D721Med (cell line): Measurements from ENCODE around the gene GBP5.
"Not testable (repeated sequence)": the region's sequence is repeated elsewhere in the genome, so short reads cannot be mapped to it uniquely, and the experiment has no call there.

Source experiments
- DNase-seq: peaks from one replicate; pipeline ENCODE4 v3.0.0; 2011; ENCODE audit warnings: low spot score; ENCODE audit not compliant: insufficient read length
- FAIRE-seq: peaks from 2 replicates; lab custom pipeline; 2011; peaks lifted over from hg19 to GRCh38; lab: Jason Lieb, UNC
- TF ChIP-seq, protein P1 (sequence below): IDR thresholded peaks from 2 replicates; pipeline ENCODE4 v1.5.1; 2012; ENCODE audit warnings: mild to moderate bottlenecking, control low read depth; ENCODE audit not compliant: insufficient read depth; ENCODE audit errors: missing control alignments

Gene GBP5

DNA sequence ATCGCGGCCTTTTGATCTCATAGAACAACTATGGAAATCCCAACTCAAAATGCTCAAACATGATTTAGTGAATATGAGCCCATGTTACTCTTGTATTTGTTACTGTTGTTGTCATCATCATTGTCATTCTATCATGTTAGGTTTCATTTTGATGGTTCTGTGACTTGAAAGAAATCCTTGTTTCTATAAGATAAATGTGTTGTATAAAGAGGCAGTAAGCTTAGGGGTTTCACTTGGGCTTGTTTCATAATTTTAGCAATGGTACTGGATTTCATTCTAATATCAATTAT lies 15.3 kb upstream of the GBP5 start:
- TF ChIP-seq, protein P1, sequence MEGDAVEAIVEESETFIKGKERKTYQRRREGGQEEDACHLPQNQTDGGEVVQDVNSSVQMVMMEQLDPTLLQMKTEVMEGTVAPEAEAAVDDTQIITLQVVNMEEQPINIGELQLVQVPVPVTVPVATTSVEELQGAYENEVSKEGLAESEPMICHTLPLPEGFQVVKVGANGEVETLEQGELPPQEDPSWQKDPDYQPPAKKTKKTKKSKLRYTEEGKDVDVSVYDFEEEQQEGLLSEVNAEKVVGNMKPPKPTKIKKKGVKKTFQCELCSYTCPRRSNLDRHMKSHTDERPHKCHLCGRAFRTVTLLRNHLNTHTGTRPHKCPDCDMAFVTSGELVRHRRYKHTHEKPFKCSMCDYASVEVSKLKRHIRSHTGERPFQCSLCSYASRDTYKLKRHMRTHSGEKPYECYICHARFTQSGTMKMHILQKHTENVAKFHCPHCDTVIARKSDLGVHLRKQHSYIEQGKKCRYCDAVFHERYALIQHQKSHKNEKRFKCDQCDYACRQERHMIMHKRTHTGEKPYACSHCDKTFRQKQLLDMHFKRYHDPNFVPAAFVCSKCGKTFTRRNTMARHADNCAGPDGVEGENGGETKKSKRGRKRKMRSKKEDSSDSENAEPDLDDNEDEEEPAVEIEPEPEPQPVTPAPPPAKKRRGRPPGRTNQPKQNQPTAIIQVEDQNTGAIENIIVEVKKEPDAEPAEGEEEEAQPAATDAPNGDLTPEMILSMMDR: no peak
- FAIRE-seq (no peak), DNase-seq (no peak)

DNA sequence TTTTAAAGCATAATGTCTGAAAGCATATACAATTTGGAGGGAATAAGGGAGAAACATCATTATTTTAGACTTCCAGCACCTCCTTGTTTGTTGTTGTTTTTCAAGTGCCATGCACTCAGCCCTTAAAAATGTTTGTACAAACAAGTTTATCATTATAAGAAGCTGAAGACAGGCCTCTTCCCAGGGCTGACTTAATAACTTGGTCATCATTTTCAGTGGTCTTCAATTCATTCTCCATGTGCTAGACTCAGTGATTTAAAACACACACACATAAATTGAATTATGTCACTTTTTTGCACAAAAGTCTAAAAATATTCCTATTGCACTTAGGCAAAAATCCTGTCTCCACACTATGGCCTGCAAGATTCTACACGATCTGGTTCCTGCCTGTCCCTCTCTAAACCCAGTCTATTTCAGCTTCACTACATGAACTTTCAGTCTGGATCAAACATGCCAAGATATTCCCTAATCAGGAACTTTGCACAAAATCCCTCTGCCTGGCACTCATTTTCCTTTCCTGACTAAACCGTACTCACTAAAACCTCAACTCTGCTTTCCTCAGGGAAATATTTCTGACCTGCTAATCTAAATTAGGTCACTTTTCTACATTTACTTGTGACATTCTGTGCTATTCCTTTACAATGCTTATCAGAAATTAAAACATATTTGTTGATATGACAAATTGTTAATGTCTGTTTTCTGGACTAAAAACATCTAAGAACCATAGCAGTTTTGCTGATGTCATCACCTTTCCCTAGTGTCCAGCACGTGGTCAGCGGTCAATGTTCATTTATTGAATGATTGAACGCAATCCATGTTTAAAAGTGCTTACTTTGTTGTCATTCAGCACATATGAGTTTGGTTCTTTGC lies 14.8 kb upstream of the GBP5 start:
- no peak for FAIRE-seq
- no peak for DNase-seq
- TF ChIP-seq, protein P1: no peak

DNA sequence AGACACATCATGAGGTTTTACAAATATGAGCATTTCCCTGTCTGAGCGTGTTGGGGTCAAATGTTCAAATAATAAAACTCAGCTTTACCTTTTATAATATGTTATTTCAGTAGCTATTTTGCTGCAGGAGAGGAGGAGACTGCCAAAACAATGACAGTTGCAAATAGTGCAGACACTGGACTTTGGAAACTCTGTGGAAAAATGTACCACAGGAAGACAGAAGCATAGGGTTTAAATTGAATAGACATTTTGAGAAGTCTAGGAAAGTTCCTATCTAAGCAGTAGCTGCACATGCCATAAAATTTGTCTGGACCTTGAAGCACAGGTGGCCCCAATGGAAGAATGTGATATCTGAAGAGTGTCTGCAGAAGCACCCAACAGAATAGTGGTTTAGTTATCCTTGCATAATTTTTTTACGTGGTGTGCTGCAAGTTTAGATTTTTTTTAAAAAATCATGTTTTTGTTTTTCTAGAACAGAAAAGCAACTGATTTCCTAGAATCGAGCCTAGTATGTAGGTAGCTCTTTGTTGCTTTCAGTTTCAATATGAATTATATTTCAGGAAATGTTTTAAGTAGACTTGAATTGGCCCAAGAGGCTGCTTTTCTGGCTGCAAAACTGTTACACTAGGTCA lies 14.0 kb upstream of the GBP5 start:
- DNase-seq: no peak
- TF ChIP-seq, protein P1: no peak
- no peak for FAIRE-seq

DNA sequence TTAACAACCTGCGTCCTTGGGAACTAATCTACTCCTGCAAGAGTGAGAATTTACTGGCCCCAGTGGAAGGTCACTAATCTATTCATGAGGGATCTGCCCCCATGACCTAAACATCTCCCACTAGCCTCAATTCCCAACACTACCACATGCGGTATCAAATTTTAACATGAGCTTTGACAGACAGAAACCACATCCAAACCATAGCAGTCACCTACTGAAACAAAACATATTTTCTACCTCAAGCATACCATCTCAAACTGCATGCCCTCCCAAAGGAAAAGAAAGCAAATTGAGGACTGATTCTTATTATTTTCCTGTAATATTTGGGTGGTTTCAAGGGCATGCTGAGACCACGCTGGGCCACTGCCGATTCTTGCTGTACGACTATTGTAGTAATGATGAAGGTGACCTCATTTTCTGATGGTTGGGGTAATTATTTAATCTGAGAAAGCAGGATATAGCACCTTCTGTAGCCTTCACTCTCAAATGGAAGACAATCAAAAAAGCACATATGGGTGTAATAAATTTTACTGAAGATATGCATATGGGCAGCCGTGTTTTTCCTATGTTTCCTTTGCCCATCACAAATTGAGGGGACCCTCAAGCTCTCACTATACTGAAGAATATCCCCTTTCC lies 13.2 kb upstream of the GBP5 start:
- DNase-seq: no peak
- FAIRE-seq: no peak
- TF ChIP-seq, protein P1: no peak

DNA sequence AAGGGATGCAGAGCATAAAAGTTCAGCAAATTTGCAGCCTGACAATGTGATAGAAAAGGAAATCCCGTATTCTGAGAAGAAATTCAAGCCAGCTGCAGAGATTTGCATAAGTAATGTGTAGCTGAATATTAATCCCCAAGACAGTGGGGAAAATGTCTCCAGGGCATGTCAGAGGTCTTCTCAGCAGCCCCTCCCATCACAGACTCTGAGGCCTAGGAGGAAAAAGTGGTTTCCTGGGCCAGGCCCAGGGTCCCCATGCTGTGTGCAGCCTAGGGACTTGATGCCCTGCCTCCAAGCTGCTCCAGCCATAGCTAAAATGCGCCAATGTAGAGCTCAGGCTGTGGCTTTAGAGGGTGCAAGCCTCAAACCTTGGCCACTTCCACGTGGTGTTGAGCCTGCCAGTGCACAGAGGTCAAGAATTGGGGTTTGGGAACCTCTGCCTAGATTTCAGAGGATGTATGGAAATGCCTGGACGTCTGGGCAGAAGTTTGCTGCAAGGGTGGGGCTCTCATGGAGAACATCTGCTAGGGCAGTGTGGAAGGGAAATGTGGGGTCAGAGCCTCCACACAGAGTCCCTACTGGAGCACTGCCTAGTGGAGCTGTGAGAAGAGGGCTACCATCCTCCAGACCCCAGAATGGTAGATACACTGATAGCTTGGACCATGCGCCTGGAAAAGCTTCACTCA lies 11.6 kb upstream of the GBP5 start:
- not testable (repeated sequence) for DNase-seq, FAIRE-seq

DNA sequence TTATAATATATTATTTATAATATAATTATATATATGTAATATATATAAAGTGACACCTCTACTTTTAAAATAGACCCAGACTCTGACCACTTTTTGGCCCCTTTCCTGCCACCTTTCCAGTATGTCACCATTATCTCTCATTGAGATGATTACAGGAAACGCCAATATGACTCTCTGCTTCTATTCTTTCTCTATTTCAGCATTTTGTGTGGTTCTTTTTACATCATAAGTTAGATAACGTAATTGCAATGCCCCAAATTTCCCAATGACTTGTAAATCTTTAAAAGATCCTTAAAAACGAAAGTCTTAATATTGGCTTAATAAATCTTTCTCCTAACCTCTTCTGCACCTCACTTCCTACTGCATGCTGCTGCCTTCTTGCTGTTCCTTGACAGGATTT lies 8.1 kb upstream of the GBP5 start:
- TF ChIP-seq, protein P1: no peak
- FAIRE-seq (no peak), DNase-seq (no peak)

DNA sequence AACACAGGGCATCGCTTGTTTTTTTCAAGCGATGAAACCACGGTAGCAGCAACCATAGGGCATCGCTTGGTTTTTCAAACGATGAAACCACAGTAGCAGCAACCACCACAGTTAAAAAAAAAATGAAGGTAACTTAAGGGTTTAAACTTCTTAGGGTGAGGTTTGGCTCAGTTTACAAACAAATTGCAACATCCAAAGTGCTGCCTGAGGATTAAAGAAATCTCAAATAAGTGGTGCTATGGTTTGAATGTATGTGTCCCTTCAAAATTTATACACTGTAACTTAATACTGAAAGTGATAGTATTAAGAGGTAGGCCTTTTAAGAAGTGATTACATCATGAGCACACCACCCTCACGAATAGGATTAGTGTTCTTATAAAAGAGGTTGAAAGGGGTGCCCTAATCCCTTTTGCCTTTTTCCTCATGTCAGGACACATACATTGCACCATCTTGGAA lies 6.4 kb upstream of the GBP5 start:
- DNase-seq (no peak), FAIRE-seq (no peak)
- TF ChIP-seq, protein P1: no peak
